NCI-H1417 (cell line): ENCODE measurements around the gene AKAP6.
"Not testable (repeated sequence)": the region's sequence is repeated elsewhere in the genome, so short reads cannot be mapped to it uniquely, and the experiment has no call there.

ENCODE experiments used
- DNase-seq, 3 experiments: peaks; one replicate each; lab custom pipeline; 2025; lab: John Stamatoyannopoulos, UW

The AKAP6 gene

DNA sequence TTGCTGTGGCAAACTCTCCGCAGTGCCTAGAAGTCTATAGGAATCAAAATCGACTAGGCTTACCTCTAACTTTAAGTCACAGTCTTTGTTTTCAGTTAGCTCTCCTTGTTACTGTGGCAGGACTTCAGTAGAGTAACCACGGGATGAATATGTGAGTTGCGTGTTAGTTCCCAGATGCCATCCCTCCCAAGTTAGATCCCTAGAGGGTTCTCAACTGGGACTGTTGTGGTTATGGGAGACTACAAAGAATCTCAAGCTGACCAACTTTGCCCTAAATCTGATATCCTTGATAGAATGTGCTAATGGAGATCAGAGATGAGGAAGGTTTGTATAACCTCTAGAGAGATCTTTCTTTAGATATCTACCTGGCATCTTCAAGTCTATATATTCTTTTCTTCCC, 208.1 kb downstream of the AKAP6 start:
- DNase-seq = no peak

- no peak for DNase-seq
Observed at GRCh38 chr14:32542507-32542906, 213.4 kb downstream of the AKAP6 start.

DNA sequence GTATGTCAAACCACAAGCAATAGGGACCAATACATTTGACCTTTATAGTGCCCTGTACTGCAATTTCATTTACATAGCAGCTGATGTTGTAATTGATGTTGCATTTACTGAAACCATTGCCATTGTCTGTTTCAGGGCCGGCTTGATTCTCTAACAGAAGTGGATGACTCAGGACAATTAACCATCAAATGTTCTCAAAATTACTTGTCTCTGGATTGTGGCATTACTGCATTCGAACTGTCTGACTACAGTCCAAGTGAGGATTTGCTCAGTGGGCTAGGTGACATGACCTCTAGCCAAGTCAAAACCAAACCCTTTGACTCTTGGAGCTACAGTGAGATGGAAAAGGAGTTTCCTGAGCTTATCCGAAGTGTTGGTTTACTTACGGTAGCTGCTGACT, 216.0 kb downstream of the AKAP6 start:
- DNase-seq = peak in 1 of 3 experiments; percentile 7

- peak in 1 of 3 experiments; percentile 21 for DNase-seq
Observed at GRCh38 chr14:32545506-32546210, 216.6 kb downstream of the AKAP6 start.

DNA sequence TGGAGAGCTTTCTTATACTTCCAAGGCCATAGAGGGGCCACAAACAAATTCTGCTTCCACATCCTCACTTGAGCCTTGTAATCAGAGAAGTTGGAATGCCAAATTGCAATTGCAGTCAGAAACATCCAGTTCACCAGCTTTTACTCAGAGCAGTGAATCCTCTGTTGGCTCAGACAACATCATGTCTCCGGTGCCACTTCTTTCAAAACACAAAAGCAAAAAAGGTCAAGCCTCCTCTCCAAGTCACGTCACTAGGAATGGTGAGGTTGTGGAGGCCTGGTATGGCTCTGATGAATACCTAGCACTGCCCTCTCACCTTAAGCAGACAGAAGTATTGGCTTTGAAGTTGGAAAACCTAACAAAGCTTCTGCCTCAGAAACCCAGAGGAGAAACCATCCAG, 217.1 kb downstream of the AKAP6 start:
- no peak for DNase-seq

DNA sequence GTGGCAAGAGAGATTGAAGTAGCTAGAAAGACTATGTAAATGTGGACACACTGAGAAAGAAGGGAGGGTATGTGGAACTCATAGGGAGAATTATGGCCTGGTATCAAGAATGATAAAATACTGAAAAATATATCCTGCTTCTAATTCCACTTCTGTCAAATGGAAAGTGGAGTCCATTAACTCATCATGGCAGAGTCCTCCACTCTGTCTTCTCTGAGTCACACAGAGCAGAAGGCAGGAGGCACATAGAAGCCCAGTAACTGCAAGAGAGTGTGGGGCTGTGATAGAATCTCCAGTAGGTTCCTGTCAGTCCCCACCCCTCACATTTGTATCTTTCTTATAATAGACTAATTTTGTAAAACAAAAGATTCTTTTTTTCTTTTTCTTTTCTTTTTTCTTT, 223.7 kb downstream of the AKAP6 start:
- no peak for DNase-seq

GRCh38 chr14:32559048-32559447, 229.9 kb downstream of the AKAP6 start:
- no peak for DNase-seq

DNA sequence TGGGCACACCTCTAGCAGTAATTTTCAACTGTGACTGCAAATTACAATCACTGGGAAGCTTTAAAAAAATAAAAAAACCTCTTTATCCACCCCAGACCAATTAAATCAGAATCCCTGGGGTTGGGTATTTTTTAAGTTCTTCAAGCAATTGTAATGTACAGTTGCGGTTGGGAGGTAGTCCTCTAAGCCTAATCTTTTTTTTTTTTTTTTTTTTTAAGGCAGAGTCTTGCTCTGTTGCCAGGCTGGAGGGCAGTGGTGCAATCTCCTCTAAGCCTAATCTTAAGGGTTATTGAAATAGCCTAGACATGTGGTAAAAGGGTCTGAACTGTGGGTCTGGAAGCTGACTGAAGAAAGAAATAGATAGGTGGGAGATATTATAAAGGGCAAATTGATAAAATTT, 230.5 kb downstream of the AKAP6 start:
- peak in 1 of 3 experiments; percentile 12 for DNase-seq

DNA sequence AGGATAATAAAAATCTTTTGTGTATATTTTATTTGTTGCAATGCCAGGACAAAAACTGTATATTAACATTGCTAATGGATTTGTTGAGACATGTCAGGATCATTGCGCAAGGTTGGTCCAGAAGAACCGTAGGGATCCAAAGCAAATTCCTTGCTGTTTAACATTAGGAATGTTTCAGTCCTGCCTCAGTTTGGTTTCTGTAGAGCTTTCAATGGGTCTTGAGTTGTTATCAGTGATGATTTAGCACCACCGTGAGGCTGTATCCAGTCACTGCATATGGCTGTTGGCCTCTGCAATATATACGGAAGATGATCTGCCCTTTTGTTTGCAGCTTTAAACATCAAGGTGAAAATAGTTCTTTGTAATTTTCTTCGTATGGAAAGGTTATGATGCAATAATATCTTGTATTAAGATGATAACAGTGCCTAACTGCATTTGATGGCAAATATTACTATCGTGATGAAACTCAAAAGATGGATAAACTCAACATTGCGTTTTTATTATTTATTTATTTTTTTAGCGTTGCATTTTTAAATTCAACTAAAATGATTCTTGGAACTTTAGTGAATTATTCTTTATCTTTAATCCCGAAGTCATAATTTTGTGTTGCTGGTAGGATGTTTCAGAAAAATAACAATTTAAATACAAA, 231.2 kb downstream of the AKAP6 start:
- peak; percentile 59 to 89 (median 64) for DNase-seq

DNA sequence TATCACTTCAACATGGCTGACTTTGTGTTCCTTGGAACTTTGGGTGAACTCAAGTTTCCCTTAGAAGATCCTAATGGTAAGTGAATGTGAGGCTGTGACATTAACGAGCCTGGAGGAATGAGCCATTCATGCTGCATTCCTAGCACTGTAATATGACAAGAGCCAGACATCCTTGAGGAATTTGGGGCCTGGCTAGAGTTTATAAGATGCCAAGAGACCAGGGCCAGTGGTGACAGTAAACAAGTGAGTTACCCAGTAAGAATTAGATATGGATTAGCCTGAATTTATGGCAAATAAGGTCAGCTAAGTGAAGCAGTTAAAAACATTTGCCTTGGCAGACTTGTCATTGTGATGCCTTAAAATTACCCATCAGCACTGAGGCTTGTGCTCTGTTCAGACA, 232.4 kb downstream of the AKAP6 start:
- DNase-seq = no peak

GRCh38 chr14:32564596-32564995, 235.5 kb downstream of the AKAP6 start:
- DNase-seq = peak in 1 of 3 experiments; percentile 32

DNA sequence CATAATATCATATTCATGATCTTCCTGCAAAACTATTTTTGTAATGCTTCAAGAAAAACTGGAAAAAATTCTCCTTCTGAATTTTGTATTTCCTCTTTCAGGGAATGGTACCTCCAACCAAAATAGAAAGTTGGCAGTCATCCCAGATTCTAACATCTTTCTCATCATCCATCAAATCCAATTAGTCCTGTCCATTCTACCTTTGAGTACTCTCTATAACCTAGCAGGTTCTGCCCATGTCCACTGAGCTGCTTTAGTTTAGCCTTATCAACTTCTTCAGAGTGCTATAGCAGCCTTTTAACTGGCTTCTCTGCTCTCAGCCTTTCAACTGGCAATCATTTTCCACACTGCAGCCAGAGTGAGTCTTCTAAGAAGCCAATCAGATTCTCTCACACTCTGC, 236.2 kb downstream of the AKAP6 start:
- DNase-seq = peak; percentile 27 to 76 (median 42)

DNA sequence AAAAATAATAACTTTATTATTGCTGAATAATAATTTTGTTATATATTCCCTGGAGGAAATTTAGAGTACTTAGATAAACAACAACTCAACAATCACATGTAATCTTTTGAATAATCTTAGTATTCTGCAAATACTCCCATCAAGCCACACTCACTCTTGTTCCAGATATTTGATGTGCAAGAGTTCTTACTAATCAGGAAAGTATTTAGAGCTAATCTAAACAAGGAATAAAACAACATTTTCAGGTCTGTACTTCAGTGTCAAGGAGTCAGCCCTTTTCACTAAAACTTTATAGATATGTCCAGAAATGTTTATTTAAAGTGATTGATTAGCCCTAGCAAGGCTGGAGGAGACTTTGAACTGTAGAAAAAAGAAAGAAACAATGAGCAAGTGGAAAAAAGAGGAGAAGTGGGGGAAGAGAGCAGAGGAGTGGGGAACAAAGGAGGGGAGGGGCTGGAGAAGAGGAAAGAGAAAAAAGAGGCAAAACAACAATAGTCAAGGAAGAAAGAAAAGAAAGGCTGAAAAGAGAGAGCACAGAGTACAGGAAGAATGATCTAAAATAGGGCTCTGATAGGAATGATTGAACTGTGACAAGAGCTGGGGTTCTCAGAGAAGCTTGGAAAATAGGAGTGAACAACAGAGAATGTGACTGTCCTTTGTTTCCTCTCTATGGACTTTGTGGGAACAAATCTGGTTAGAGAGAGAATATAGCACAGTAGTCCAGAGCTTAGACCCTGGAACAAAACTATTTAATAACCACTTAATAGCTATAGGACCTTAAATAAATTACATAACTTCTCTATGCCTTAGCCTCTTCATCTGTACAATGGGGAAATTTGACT, 238.7 kb downstream of the AKAP6 start:
- no peak for DNase-seq

- DNase-seq = no peak
Observed at GRCh38 chr14:32571551-32571950, 242.5 kb downstream of the AKAP6 start.

DNA sequence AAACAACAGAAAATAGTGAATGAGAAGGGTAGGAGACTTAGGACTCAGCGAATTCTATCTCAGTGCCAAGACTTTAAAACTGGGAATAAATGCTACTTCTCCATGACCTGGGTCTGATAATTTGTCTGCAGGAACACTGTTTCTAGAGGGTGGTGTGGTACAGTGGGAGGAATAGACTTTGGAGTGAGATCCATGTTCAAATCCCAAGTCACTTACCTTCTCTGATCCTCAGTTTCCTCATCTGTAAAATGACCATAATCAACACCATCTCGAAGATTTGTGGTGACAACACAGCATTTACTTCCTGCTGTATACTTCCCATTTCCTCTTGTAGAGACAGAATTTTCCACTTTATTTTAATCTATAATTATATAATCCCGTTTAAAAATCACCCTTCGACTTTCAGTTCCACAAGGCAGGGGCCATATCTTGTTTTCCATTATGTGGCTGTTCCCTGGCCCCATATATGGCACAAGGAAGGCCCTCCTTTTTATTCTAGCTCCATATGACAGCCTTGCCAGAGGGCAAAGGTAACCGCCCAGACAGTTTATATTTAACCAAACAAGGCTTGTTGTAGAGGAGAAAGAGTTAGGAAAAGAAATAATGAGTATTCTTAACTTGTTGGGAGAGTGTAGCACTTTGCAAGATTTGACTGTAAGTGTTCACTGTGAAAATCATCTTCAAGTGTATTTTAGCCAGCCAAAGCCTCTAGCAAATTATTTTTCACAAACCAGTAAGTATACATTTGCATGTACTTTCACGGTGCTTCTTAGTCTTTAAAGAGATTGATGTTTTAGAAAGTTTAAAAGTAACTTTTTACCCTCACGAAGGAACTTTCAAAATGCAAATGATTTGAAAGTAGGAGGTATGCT, 243.1 kb downstream of the AKAP6 start:
- no peak for DNase-seq

DNA sequence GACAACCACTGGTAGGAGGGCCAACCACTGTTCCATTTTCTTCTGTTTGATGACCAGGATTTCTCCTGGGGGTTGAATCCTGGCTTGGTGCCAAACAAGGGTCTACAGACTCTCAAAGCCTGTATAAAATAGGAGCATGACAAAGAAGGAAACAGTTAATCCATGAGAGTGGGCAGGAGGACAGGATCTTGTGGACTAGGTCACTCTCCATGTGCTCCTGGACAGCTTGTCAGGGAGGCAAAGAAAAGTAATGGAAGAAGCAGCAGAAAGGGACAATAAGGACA, 243.7 kb downstream of the AKAP6 start:
- peak in 1 of 3 experiments; percentile 20 for DNase-seq

GRCh38 chr14:32574269-32574668, 245.2 kb downstream of the AKAP6 start:
- DNase-seq = no peak

- DNase-seq = peak; percentile 47 to 83 (median 51)
Observed at GRCh38 chr14:32576088-32576795, 247.1 kb downstream of the AKAP6 start.

DNA sequence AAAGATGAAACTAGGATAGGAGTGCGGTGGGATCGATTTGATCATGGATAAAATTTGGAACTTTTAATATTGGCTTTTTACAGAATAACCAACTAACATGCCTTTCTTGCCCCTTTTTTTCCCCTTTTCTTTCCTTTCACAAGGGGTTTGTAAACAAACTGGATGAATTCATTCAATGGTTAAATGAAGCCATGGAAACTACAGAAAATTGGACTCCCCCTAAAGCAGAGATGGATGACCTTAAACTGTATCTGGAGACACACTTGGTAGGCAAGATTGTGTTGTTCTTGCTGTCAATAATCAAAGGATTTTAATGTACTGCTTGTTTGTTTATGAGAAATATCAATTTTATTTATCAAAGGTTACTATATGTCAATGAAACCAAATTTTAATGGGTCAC, 247.9 kb downstream of the AKAP6 start:
- DNase-seq = no peak

GRCh38 chr14:32578181-32578580, 249.1 kb downstream of the AKAP6 start:
- no peak for DNase-seq

GRCh38 chr14:32583427-32583826, 254.3 kb downstream of the AKAP6 start:
- DNase-seq = not testable (repeated sequence)
